Placental epithelial cell (primary cell): Measurements from ENCODE around the gene PSMA3. TPM values are rescaled to one million over a fixed set of nuclear protein-coding genes. Genes with fewer than 3 reads are reported as not detected.

Experiments used
- small RNA-seq: library from RNA; depleted of rRNA; stranded (forward); fragments of <200 nt; gene quantifications from one replicate; pipeline ENCODE3, GENCODE V24; 2012
- total RNA-seq: library from RNA; depleted of rRNA; stranded (reverse); fragments of >200 nt; gene quantifications from 2 replicates; pipeline ENCODE4 v1.2.3, GENCODE V29; 2012

PSMA3 gene
- 51.4 and 88.3 TPM in 2 replicates for total RNA-seq

GRCh38 chr14:58244556-58245387, at the start of gene PSMA3:
Gene PSMA3, plus strand, starts transcription at chr14:58244843. Its CDS starts 78 bp downstream, at chr14:58244921.

GRCh38 chr14:58199726-58200479, 44.7 kb upstream of the PSMA3 start, which contains the start of gene ACTR10:
Gene ACTR10, plus strand, starts transcription at chr14:58200149. Its CDS starts 69 bp downstream, at chr14:58200218.

GRCh38 chr14:58298477-58299400, 54.1 kb downstream of the PSMA3 start, which contains the start of gene ARID4A:
Gene ARID4A, plus strand, starts transcription at chr14:58298555. Its CDS starts 1,300 bp downstream, at chr14:58299855.

Small RNAs within 50 kb of the gene (small RNA-seq; reads per million reads assigned to genes)
- not detected for gene RNU6-341P

Other genes with a start within 250 kb of the PSMA3 start
- gene ARMH4, start 92.6 kb upstream of the PSMA3 start, total RNA-seq = 3.5 and 5.6 TPM in 2 replicates
- 48.3 and 65.3 TPM in 2 replicates for gene ACTR10, start 44.7 kb upstream of the PSMA3 start, total RNA-seq
- gene ARID4A, start 53.7 kb downstream of the PSMA3 start, total RNA-seq = 6.3 and 17.3 TPM in 2 replicates
- gene TOMM20L, start 151.1 kb downstream of the PSMA3 start, total RNA-seq = not detected in 2 replicates
- 28.7 and 45.1 TPM in 2 replicates for gene TIMM9, start 182.7 kb downstream of the PSMA3 start, total RNA-seq
- 10.2 and 27.8 TPM in 2 replicates for gene KIAA0586, start 182.9 kb downstream of the PSMA3 start, total RNA-seq